Stomach smooth muscle (tissue), 2 donors: Measurements from ENCODE around the gene PHGDH.
A peak's percentile ranks its signal among the peaks of the same experiment; 100 is the strongest.

Experiments used
- H3K27ac ChIP-seq: one replicate; pipeline ENCODE4 v1.7.0; 2013; ENCODE audit warnings: mild to moderate bottlenecking, low read length, inconsistent platforms
- H3K27me3 ChIP-seq, 2 donors: one replicate each; pipeline ENCODE4 v1.7.0; 2013; ENCODE audit warnings: low read length in 2 of 2; ENCODE audit not compliant: insufficient read depth in 2 of 2, control insufficient read depth in 1 of 2
- H3K36me3 ChIP-seq, 2 donors: one replicate each; pipeline ENCODE4 v1.7.0; 2013; ENCODE audit warnings: low read length in 2 of 2; ENCODE audit not compliant: control insufficient read depth in 2 of 2, insufficient read depth in 2 of 2
- H3K4me1 ChIP-seq: one replicate; pipeline ENCODE4 v1.7.0; 2013; ENCODE audit warnings: low read length; ENCODE audit not compliant: control insufficient read depth, insufficient read depth
- H3K4me3 ChIP-seq, 2 donors: one replicate each; pipeline ENCODE4 v1.7.0; 2013; ENCODE audit warnings: low read length in 2 of 2
- H3K9ac ChIP-seq, 2 donors: one replicate each; pipeline ENCODE4 v1.7.0; 2013; ENCODE audit warnings: low read length in 2 of 2, mild to moderate bottlenecking in 1 of 2
- H3K9me3 ChIP-seq, 2 donors: one replicate each; pipeline ENCODE4 v1.7.0; 2013; ENCODE audit warnings: low read length in 2 of 2; ENCODE audit not compliant: control insufficient read depth in 2 of 2
- donor health status: healthy.
- donor health status: Pancreatic carcinoma.

PHGDH gene

GRCh38 chr1:119731741-119732430 is 20.2 kb downstream of the PHGDH start:
- Histone ChIP-seq H3K27me3 (no peaks in the 10 kb centered on the region), H3K9me3 (no peaks in the 10 kb centered on the region), H3K4me1 (peaks cover 3% of the 10 kb centered on the region), H3K36me3 (peaks cover 28 to 30% of the 10 kb centered on the region in 2 donors), H3K27ac (no peak overlapping the region), H3K9ac (no peak overlapping the region), H3K4me3 (no peak overlapping the region)

GRCh38 chr1:119732465-119733168 is 20.9 kb downstream of the PHGDH start:
- no peak overlapping the region for H3K27ac ChIP-seq
- no peak overlapping the region for H3K4me3 ChIP-seq
- peaks cover 6% of the 10 kb centered on the region for H3K4me1 ChIP-seq
- H3K36me3 ChIP-seq: peaks cover 30 to 31% of the 10 kb centered on the region in 2 donors
- no peak overlapping the region for H3K9ac ChIP-seq
- H3K27me3 ChIP-seq: no peaks in the 10 kb centered on the region
- H3K9me3 ChIP-seq: no peaks in the 10 kb centered on the region

GRCh38 chr1:119733754-119734153 is 22.0 kb downstream of the PHGDH start:
- Histone ChIP-seq H3K4me1 (peaks cover 6% of the 10 kb centered on the region), H3K27ac (no peak overlapping the region), H3K36me3 (peaks cover 26 to 32% of the 10 kb centered on the region in 2 donors), H3K27me3 (no peaks in the 10 kb centered on the region), H3K9me3 (no peaks in the 10 kb centered on the region), H3K9ac (no peak overlapping the region), H3K4me3 (no peak overlapping the region)

GRCh38 chr1:119735217-119735616 is 23.5 kb downstream of the PHGDH start:
- no peak overlapping the region for H3K9ac ChIP-seq
- no peaks in the 10 kb centered on the region for H3K9me3 ChIP-seq
- H3K4me3 ChIP-seq: no peak overlapping the region
- H3K36me3 ChIP-seq: peaks cover 12 to 22% of the 10 kb centered on the region in 2 donors
- no peaks in the 10 kb centered on the region for H3K27me3 ChIP-seq
- H3K4me1 ChIP-seq: peaks cover 6% of the 10 kb centered on the region
- no peak overlapping the region for H3K27ac ChIP-seq

- Histone ChIP-seq H3K9ac (no peak overlapping the region), H3K27me3 (no peaks in the 10 kb centered on the region), H3K9me3 (no peaks in the 10 kb centered on the region), H3K36me3 (peaks cover 8 to 22% of the 10 kb centered on the region in 2 donors), H3K4me1 (peaks cover 8% of the 10 kb centered on the region), H3K27ac (no peak overlapping the region), H3K4me3 (no peak overlapping the region)
Observed at GRCh38 chr1:119736649-119737039, 24.9 kb downstream of the PHGDH start.

GRCh38 chr1:119737040-119737682 is 25.4 kb downstream of the PHGDH start:
- Histone ChIP-seq H3K9me3 (no peaks in the 10 kb centered on the region), H3K36me3 (peaks cover 8 to 22% of the 10 kb centered on the region in 2 donors), H3K4me3 (no peak overlapping the region), H3K4me1 (peaks cover 13% of the 10 kb centered on the region), H3K27ac (no peak overlapping the region), H3K27me3 (no peaks in the 10 kb centered on the region), H3K9ac (no peak overlapping the region)

GRCh38 chr1:119738100-119738720 is 26.5 kb downstream of the PHGDH start:
- peaks cover 8 to 22% of the 10 kb centered on the region in 2 donors for H3K36me3 ChIP-seq
- H3K9ac ChIP-seq: no peak overlapping the region
- no peak overlapping the region for H3K4me3 ChIP-seq
- H3K27me3 ChIP-seq: no peaks in the 10 kb centered on the region
- peaks cover 24% of the 10 kb centered on the region for H3K4me1 ChIP-seq
- H3K27ac ChIP-seq: no peak overlapping the region
- H3K9me3 ChIP-seq: no peaks in the 10 kb centered on the region

- Histone ChIP-seq H3K4me3 (no peak overlapping the region), H3K36me3 (peaks cover 8 to 19% of the 10 kb centered on the region in 2 donors), H3K27ac (no peak overlapping the region), H3K9me3 (no peaks in the 10 kb centered on the region), H3K4me1 (peaks cover 32% of the 10 kb centered on the region), H3K27me3 (no peaks in the 10 kb centered on the region), H3K9ac (no peak overlapping the region)
Observed at GRCh38 chr1:119739150-119739549, 27.4 kb downstream of the PHGDH start.

- H3K27me3 ChIP-seq: no peaks in the 10 kb centered on the region
- no peaks in the 10 kb centered on the region for H3K9me3 ChIP-seq
- H3K4me3 ChIP-seq: no peak overlapping the region
- no peak overlapping the region for H3K9ac ChIP-seq
- H3K4me1 ChIP-seq: peaks cover 32% of the 10 kb centered on the region
- no peak overlapping the region for H3K27ac ChIP-seq
- H3K36me3 ChIP-seq: peaks cover 7 to 16% of the 10 kb centered on the region in 2 donors
Observed at GRCh38 chr1:119740261-119740660, 28.5 kb downstream of the PHGDH start.

- Histone ChIP-seq H3K9me3 (no peaks in the 10 kb centered on the region), H3K4me1 (peaks cover 29% of the 10 kb centered on the region), H3K9ac (no peak overlapping the region), H3K27me3 (no peaks in the 10 kb centered on the region), H3K4me3 (no peak overlapping the region), H3K36me3 (peaks cover 2 to 9% of the 10 kb centered on the region in 2 donors), H3K27ac (peak overlapping the region; percentile 58)
Observed at GRCh38 chr1:119740896-119741780, 29.4 kb downstream of the PHGDH start.
